ENCODE measurements around the gene NPTN. TPM values are rescaled to one million over a fixed set of nuclear protein-coding genes. Genes with fewer than 3 reads are reported as not detected.

Gene NPTN
- total RNA-seq, 2 donors from 2014 or later: 37.2 to 38.4 TPM

DNA sequence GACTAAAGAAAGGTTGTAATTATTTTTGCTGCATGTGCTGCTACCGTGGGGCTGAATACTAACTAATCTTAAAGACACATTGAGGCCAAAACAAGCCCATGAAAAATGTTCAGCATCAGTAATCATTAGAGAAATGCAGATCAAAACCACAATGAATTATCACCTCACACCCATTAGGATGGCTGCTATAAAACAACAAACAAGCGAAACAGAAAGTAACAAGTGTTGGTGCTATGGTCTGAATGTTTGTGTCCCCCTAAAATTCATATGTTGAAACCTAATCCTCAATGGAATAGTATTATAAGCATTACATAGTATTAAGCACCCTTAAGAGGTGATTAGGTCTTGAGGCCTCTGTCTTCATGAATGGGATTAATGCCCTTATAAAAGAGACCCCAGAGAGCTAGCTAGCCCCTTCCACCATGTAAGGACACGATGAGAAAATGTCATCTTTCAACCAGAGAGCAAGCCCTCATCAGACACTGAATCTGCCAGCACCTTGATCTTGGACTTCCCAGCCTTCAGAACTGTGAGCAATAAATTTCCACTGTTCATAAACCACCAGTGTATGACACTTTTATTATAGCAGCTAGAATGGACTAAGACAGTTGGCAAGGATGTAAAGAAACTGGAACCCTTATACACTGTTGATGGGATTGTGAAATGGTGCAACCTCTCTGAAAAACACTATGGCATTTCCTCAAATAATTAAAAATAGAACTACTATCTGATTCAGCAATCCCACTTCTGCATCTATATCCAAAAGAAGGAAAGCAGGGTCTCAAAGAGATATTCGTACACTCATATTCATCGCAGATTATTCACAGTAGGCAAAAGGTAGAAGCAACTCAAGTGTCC lies 114.1 kb downstream of the NPTN start:
- no peak for ATAC-seq
- H3K9me3 Mint-ChIP-seq: no peaks in the 10 kb centered on the region
- no peak for DNase-seq (ENCODE audit: low spot score in 2 of 2)
- H3K27ac Mint-ChIP-seq: no peak overlapping the region
- no peaks in the 10 kb centered on the region for H3K36me3 Mint-ChIP-seq

DNA sequence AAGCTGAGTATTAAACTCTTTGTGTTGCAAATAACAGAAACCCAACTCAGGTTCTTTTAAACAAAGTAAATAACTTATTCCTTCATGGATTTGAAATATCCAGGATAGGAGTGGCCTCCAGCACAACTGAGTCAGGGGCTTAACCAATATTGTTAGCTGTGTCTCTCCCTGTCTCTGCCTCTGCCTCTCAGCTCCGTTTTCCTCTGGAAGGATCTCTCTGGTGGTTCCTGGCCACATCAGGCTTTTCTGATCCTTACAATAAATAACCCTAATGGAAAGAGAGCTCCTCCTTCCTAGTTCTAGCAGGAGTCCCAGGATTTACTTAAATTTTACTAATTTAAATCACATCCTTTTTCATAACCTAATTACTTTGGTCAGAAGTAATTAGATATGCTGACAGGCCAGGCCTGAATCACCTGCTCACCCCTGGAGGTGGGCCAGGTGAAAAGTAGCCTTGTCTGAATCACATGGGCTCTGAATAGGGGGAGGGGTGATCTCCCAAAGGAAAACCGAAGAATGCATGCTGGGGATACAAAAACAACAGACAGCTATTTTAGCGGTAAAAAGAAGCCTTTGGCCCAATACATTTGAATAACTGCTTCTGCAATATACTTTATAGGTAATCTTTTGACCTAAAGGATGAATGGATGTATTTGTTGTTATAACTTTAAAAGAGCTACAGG lies 114.9 kb downstream of the NPTN start:
- ATAC-seq (no peak), DNase-seq (ENCODE audit: low spot score in 2 of 2) (no peak)
- Mint-ChIP-seq H3K36me3 (no peaks in the 10 kb centered on the region), H3K9me3 (no peaks in the 10 kb centered on the region), H3K27ac (no peak overlapping the region)

DNA sequence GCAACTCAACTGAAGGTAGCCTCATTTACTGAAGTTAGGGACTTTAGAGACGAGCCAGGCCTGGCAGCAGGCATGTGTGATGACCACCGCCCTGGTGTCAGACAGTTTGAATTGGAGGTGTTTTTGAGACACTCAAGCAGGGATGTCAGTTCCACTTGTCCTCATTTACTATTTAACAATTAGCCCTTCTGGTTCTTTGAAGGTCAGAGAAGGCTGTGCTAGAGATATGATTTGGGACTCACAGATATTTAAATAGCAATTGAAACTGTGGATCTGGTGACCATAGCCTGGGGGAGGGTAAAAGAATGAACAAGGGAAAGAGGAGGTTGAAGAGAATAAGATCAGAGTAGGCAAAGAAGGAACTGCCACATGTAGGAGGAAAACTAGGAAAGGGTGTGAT lies 115.6 kb downstream of the NPTN start:
- H3K36me3 Mint-ChIP-seq: no peaks in the 10 kb centered on the region
- peak overlapping the region in 1 of 2 donors; percentile 12 for H3K27ac Mint-ChIP-seq
- ATAC-seq (no peak), DNase-seq (ENCODE audit: low spot score in 2 of 2) (no peak)
- no peaks in the 10 kb centered on the region for H3K9me3 Mint-ChIP-seq

DNA sequence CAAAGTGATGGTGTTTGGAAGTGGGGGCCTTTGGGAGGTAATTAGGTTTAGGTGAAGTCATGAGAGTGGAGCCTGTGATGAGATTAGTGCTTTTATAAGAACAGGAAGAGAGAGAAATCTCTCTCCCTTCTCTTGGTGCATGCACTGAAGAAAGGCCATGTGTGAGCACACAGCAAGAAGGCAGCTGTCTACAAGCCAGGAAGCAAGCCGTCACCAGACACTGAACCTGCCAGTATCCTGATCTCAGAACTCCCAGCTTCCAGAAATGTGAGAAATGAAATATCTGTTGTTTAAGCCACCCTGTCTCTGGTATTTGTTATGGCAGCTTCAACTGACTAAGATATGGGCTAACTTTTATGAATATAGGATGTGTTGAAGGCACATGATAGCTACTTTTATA lies 117.7 kb downstream of the NPTN start:
- ATAC-seq: no peak
- no peaks in the 10 kb centered on the region for H3K36me3 Mint-ChIP-seq
- H3K9me3 Mint-ChIP-seq: no peaks in the 10 kb centered on the region
- no peak overlapping the region for H3K27ac Mint-ChIP-seq
- DNase-seq (ENCODE audit: low spot score in 2 of 2): no peak

Other genes starting within 250 kb of the NPTN start
- gene REC114, start 190.2 kb downstream of the NPTN start, total RNA-seq: not detected
- gene CD276, start 51.0 kb upstream of the NPTN start, total RNA-seq: 1 to 10 TPM in 1 of 2 donors, under 1 TPM in 1; 0.73 to 2.5 TPM
- gene INSYN1, start 120.0 kb upstream of the NPTN start, total RNA-seq: not detected
- gene TBC1D21, start 240.2 kb upstream of the NPTN start, total RNA-seq: not detected

All from activated naive CD4-positive, alpha-beta T cell treated with anti-CD3 and anti-CD28 coated beads, Interleukin-2, amount 50 U/mL, for 72 hours (primary cell).